DMS 273 (cell line): Measurements from ENCODE around the gene DPEP2NB.
A peak's percentile ranks its signal among the peaks of the same experiment; 100 is the strongest.
"Not testable (repeated sequence)": the region's sequence is repeated elsewhere in the genome, so short reads cannot be mapped to it uniquely, and the experiment has no call there.

ENCODE experiments used
- DNase-seq: peaks from one replicate; lab custom pipeline; 2025; ENCODE audit not compliant: unreplicated experiment; lab: John Stamatoyannopoulos, UW

DPEP2NB gene

DNA sequence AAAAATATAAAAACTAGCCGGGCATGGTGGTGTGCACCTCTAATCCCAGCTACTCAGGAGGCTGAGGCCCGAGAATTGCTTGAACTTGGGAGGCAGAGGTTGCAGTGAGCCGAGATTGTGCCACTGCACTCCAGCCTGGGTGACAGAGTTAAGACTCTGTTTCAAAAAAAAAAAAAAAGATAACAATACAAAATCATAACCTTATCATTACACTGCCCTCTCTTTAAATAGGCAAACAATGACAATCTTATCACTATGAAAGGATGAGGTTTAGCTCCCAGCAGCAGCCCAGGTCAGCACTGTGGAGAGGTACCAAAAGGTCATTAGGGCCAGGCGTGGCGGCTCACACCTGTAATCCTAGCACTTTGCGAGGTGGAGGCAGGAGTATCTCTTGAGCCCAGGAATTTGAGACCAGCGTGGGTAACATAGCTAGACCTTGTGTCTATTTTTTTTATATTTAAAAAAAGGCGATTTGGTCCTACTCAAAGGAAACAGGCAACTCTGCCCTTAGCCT lies 3.5 kb upstream of the DPEP2NB start:
- no peak for DNase-seq

DNA sequence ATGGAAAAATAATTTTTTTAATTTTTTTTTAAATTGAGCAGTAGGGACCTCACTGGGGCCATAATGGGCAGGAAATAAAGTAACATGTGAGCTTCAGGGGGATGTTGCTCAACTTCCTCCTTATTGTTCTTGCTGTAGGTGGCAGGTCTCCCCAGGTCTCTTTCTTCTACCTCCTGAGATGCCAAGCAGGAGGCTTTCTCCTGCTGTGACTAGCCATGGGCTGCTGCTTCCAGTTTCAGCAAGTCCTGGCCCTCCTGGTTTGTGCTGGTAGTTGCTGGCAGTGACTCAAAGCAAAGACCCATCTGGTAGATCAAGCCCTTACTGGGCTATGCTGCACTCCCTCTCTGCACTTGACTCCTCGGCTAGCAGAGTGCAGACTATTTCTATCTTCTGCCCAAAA lies 2.3 kb downstream of the DPEP2NB start:
- peak; percentile 57 for DNase-seq

DNA sequence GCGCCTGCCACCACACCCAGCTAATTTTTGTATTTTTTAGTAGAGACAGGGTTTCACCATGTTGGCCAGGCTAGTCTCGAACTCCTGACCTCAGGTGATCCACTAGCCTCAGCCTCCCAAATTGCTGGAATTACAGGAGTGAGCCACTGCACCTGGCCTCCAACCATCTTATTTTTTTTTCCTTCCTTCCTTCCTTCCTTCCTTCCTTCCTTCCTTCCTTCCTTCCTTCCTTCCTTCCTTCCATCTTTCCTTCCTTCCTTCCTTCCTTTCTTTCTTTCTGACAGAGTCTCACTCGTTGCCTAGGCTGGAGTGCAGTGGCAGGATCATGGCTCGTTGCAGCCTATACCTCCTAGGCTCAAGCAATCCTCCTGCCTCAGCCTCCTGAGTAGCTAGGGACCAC lies 5.8 kb downstream of the DPEP2NB start:
- DNase-seq: not testable (repeated sequence)

DNA sequence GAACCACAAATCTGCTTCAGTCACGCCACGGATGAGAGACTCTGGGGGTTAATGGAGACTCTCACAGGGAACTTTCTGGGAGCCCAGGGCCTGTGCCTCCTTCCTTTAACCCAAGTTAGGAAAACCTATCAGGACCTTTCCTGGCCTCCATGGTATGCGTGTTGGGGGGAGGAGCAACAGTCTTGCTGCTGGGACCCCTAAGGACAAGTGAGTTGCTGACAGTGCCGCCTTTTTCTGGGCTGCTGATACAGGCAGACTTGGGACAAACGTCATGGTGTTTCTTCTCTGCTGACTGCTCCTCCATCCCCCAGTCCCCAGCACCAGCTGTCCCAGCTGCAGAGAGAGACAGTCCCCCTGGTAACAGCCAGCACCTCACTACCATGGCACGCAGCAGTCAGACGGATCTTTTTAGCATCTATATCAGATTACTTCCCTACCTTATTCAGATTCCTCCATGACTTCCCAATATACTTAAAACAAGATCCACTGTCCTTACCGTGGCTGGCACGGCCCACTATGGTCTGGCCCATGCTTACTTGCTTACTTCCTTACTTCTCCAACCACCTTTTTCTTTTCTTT lies 6.5 kb downstream of the DPEP2NB start:
- DNase-seq: no peak

DNA sequence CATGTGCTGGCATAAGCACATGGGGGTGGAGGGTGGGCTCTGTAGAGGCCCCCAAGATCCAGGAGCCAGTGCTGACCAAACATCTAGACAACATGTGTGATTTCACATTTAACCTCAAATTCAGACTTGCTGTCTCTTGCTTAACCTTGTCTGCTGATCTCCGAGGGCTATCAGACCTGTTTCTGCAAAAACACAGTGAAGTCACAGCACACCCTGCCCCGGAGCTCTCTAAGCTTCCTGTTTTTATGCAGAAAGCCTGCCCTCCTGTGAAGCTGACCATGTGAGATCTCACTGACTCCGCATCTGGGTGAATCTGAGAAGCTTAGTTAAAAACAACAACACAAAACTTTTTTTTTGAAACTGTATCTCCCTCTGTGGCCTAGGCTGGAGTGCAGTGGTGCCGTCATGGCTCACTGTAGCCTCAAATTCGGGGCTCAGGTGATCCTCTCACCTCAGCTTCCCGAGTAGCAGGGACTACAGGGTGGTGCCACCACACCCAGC lies 9.9 kb downstream of the DPEP2NB start:
- DNase-seq: no peak

DNA sequence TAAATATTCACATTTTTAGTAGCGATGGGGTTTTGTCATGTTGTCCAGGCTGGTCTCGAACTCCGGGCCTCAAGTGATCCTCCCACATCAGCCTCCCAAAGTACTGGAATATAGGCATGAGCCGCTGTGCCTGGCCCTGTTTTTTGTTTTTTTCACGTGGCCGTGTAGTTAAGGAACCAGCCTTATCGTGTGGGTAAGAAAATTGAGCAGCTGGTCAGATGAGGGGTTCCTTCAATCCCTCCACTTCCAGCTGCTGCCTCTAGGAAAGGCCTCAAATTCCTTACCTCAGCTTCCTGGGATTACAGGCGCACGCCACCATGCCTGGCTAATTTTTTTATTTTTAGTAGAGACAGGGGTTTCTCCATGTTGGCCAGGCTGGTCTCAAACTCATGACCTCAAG lies 10.5 kb downstream of the DPEP2NB start:
- no peak for DNase-seq

DNA sequence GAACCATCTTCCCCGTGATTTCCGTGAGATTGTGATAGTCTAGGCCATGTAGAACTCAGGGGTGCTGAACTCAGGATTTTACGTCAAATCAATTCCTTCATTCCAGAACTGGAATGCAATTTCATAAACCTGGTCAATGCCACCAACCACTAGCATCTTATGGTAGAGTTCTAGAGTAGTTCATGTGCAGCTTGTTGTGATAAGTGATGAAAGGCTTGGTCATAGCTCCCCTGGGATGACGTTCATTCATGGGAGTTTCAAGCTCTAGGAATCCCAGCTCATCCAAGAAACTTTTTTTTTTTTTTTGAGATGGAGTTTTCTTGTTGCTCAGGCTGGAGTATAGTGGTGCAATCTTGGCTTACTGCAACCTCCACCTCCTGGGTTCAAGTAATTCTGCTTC lies 12.7 kb downstream of the DPEP2NB start:
- no peak for DNase-seq

DNA sequence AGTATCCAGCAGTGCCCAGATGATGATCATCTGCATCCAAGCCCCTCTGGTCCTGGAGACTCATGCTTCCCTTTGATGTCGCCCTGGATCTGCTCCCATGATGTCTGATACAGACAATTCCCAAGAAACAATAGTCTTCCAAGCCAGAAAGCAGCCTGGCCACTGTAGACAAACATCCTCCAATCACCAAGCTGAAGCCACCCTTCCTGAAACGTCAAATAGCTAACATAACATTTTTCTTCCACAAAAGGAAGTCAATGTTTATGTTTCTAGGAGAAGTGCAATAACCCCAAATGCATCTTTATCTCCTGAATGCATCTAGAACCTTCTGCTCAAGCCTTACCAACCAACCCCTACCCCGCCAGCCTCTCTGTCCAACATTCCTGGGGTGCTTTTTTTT lies 15.3 kb downstream of the DPEP2NB start:
- no peak for DNase-seq

DNA sequence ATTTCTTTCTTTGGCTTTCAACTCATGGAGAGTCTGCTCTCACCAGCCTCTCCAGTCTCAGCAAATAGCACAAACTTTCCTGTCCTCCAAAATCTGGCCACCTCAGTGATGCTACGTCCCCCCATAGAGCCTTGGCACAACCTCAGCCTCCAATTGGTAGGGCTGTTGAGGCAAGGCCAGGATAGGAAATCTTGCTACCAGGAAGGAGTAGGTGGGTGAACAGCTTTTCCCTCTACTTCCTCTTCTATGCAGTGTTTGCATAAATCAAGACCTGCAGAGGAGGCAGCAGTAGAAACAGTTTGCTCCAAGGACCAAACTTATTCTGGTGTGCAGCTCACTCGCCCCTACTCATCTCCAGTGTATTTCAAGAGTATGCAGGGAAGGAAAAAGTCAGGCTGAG lies 15.7 kb downstream of the DPEP2NB start:
- DNase-seq: no peak

DNA sequence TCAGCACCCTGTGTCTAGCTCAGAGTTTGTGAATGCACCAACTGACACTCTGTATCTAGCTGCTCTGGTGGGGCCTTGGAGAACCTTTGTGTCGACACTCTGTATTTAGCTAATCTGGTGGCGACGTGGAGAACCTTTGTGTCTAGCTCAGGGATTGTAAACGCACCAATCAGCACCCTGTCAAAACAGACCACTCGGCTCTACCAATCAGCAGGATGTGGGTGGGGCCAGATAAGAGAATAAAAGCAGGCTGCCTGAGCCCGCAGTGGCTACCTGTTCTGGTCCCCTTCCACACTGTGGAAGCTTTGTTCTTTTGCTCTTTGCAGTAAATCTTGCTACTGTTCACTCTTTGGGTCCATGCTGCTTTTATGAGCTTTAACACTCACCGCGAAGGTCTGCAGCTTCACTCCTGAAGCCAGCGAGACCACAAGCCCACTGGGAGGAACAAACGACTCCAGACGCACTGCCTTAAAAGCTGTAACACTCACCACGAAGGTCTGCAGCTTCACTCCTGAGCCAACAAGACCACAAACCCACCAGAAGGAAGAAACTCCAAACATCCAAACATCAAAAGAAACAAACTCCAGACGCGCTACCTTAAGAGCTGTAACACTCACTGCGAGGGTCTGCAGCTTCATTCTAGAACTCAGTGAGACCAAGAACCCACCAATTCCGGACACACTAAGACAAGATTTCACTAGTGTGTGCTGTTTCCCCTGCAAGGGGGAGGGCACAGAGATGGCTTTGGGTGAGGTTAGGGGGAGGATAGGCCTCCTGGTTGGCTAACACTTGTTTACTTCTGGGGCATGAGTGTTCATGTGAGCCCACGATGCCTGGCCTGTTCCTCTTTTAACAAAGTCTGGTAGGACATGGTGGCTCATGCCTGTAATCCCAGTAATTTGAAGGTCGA lies 16.7 kb downstream of the DPEP2NB start, which contains the start of gene DPEP2:
DPEP2 (minus strand) TSS at position 706 of the 910 bp plus-strand sequence. CDS start 6,272 bp downstream, outside the sequence.
- DNase-seq: not testable (repeated sequence)

DNA sequence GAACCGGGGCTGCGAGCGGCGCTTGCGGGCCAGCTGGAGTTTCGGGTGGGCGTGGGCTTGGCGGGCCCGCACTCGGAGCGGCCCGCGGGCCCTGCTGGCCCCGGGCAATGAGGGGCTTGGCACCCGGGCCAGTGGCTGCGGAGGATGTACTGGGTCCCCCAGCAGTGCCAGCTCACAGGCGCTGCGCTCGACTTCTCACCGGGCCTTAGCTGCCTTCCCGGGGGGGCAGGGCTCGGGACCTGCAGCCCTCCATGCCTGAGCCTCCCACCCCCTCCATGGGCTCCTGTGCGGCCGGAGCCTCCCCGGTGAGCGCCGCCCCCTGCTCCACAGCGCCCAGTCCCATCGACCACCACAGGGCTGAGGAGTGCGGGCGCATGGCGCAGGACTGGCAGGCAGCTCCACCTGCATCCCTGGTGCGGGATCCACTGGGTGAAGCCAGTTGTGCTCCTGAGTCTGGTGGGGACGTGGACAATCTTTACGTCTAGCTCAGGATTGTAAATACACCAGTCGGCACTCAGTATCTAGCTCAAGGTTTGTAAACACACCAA lies 17.4 kb downstream of the DPEP2NB start:
- not testable (repeated sequence) for DNase-seq

DNA sequence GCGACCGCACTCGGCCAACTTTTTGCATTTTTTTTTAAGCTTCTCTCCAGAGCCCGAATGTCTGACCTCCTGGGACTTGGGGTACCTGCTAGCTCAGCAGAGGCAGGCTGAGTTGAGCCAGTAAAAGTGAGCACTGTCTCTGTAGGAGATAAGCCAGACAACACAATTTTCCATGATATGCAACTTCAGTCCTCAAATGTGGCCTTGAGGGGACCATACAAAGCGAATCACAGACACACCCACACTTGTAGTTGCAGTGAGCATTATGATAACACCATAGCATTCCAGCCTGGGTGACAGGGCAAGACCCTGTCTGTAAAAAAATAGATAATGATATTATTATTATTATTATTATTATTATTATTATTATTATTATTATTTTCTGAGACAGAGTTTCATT lies 19.0 kb downstream of the DPEP2NB start:
- no peak for DNase-seq

DNA sequence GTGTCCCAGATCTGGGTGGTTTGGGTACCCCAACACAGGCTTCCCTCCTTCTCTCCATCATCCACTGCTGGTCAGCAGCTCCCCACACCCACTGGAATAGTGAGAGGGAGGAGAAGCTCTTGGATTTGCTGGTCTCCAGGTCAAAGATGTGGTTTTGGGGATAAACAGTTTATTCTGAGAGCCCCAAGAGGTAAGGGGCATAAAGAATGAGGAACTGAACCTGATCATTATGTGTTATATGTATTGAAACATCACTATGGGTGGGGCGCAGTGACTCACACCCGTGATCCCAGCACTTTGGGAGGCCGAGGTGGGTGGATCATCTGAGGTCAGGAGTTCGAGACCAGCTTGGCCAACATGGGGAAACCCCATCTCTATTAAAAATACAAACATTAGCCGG lies 20.3 kb downstream of the DPEP2NB start:
- DNase-seq: no peak

DNA sequence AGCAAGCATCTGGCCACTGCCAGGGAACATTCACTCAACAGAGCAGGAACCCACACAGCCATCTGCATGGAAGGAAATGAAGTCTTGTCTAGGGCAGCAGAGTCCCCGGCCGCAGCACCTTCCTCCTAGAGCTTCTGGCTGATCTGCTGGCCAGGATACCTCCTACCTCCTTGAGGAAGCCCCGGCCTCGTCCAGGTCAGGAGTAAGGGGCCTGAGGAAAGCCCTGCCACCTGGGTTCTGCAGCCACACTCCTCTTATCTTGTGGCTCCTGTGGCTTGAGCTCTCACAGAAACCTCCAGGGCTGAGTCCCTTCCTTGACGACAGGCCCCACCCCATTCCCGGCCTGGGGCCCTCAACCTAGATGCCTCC lies 21.7 kb downstream of the DPEP2NB start:
- DNase-seq: not testable (repeated sequence)

DNA sequence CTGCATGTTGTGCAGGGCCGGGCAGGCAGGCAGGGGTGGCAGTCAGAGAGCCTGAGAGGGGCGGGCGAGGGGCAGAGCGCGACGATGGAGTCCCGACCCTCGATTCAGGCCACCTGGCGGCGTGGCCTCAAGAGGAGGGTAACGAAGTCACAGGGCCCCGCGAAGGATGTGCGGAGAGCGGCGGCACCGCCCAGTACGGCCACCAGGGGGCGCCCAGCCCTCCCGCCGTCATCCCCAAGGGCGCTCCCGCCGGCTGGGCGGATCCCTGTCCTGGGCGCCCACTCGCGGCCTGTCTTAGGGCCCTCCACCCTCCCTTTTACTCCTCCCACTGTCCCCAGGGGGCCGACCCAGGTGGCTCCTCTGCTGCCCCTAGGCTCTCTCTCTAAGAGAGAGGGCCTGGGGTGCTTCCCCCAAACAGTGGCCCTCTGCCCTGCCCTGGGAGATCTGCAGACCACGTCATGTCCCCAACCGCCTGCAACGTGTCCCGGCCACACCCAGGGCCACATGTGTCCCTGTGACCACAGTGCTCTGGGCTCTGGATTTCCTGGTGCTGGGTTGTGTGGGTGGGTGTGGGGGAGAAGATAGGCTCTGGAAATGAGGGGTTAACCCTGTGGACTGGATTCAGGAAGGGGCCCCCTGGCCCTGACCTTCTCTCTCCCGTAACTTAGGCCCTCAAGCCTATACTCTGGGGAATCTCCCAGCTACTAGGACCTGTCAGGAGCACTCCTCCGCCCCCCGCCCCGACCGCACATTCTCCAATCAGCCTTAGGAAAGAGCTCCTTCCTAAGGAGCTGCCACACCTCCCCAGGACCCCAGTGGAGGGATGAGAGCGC lies 22.3 kb downstream of the DPEP2NB start:
- peak; percentile 88 for DNase-seq

DNA sequence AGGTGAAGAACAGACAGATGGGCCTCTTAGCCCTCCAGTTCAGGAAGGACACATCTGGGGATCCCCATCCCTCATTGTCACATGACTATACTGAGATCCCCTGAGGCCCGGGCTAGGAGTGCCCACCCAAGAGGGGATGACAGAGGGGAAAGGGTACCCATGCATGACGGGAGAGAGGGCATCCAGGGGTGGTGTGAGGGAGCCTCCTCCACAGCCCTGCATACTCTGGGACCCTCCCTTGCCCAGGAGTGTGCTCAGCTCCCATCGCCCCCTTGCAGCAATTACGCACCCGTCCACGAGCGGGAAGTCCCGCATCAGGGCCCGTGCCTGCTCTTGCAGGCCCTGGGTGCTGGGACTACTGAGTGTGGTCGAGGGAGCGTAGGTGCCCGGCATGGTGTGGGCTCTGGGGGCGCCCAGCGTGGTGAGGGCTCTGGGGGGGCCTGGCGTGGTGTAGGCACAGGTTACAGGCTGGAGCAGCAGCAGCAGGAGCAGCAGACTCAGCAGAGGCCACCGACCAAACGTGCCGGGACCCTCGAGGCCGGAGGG lies 23.0 kb downstream of the DPEP2NB start:
- DNase-seq: no peak

DNA sequence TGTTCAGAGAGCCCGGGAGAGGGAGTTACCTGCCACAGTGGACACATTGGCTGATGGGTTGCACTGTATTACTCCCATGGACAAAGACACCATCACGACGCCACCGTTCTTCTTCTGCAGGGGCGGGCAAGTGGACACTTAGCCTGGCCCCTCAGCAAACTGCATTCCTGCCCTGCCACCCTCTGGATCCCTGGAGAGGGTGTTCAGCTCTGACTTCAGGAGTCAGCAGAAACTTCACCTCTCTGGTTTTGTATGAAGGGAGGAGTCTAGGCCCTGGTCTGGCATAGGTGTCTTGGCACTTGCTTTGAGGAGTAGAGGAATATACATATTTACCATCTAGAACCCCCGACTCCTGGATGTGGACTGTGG lies 25.7 kb downstream of the DPEP2NB start:
- no peak for DNase-seq

DNA sequence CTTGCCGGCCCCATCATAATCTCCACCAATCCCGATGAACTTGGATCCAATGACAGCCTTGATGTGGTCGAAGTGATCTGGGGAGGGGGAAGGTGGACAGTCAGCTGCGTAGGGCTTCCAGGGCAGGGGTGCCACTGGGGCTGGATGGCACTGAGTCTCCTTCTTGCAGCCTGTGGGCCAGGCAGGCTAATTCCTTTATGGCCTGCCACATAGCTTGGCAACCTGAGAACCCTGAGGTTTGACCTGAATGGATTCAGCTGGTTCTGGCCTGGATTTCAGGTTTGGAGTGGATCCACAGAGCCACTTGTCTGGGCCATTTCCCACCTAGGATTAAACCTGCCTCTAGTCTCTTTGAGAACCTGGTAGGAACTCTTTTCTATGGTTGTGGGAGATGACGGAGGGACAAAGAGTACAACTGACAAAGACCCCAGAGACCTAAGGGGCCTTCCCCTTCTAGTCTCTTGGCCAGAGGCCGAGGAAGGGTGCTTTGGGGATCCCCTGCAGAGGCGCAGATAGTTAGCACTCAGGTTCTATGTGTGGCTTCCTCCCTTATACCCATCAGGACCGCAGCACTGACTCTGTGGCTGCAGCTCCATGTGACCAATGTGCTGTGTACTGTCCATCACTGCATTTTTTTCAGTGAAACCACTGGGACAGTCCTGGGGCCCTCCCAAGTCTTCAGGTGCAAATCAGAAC lies 26.2 kb downstream of the DPEP2NB start:
- DNase-seq: no peak

DNA sequence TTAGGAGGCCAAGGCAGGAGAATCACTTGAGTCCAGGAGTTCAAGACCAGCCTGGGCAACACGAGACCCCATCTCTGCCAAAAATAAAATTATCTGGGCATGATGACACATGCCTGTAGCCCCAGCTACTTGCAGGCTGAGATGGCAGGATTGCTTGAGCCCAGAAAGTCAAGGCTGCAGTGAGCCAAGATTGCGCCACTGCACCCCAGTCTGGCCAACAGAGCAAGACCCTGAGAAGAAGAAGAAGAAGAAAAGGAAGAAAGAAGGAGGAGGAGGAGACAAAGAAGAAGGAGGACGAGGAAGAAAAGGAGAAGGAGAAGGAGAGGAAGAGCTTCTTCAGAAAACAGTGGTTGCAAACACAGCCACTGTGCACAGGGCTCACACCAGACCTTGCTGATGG lies 27.0 kb downstream of the DPEP2NB start:
- DNase-seq: no peak
